ENCODE data around the gene CCDC149. TPM values are rescaled to one million over a fixed set of nuclear protein-coding genes. Genes with fewer than 3 reads are reported as not detected.

CCDC149 gene
- total and polyA plus RNA-seq, 2 of the 13 experiments (the other 11 are each of a cell fraction or from before 2014, with no cell fraction given), result 0.44 to 0.95 TPM

DNA sequence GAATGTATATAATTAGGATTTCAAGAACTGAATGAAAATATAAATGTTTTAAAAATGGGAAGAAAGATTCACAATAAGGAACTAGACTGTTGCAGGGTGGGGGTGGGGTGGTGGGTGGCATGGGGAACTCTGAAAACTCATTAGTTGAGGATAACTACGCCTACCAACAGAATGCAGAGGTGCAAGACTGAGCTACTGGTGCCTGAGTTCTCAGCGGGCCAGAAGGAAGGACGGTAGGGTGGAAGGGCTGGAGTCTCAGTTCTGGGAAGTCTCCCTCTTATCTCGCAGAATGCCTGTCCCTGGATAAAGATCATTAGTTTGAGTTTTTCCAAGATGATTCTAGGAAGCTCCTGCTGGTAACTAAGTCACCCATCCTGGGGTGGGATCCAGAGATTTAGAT is 118.8 kb downstream of the CCDC149 start (continued):
- TF ChIP-seq, protein P1, sequence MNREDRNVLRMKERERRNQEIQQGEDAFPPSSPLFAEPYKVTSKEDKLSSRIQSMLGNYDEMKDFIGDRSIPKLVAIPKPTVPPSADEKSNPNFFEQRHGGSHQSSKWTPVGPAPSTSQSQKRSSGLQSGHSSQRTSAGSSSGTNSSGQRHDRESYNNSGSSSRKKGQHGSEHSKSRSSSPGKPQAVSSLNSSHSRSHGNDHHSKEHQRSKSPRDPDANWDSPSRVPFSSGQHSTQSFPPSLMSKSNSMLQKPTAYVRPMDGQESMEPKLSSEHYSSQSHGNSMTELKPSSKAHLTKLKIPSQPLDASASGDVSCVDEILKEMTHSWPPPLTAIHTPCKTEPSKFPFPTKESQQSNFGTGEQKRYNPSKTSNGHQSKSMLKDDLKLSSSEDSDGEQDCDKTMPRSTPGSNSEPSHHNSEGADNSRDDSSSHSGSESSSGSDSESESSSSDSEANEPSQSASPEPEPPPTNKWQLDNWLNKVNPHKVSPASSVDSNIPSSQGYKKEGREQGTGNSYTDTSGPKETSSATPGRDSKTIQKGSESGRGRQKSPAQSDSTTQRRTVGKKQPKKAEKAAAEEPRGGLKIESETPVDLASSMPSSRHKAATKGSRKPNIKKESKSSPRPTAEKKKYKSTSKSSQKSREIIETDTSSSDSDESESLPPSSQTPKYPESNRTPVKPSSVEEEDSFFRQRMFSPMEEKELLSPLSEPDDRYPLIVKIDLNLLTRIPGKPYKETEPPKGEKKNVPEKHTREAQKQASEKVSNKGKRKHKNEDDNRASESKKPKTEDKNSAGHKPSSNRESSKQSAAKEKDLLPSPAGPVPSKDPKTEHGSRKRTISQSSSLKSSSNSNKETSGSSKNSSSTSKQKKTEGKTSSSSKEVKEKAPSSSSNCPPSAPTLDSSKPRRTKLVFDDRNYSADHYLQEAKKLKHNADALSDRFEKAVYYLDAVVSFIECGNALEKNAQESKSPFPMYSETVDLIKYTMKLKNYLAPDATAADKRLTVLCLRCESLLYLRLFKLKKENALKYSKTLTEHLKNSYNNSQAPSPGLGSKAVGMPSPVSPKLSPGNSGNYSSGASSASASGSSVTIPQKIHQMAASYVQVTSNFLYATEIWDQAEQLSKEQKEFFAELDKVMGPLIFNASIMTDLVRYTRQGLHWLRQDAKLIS (CRISPR knock-in tag; IDR thresholded peaks at IDR 0.05), result no peak
- TF ChIP-seq FOXK2 (IDR thresholded peaks at IDR 0.05), result no peak

DNA sequence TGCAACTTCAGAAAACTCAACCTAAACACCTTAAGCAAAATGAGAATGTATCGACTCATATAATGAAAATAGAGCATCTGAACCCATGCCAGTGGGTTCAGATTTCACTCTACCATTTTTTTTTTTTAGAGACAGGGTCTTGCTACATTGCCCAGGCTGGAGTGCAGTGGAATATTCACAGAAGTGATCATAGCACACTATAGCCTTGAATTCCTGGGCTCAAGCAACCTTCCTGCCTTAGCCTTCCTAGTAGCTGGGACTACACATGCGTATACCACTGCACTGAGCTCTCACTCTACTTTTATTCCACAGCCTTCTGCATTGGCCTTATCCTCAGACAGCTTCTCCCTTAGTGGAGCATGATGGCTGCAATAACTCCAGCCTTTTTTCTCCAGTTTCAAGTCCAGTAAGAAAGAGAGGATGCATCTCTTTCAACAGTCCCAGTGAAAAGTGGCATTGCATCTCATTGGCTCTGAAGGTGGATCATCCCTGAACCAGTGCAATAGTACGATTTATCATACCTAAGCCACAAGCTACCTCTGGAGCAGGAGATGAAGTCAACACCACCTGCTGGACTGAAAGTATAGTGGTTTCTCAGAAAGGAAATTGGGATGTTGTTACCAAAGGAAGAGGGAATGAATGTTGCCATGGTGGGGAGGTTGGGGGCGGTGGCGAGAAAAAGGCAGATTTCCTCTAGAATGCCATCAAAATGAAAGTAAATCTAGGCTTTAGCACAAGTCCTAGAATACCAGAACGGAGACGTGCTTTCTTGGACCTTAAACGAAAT is 119.4 kb downstream of the CCDC149 start:
- ChIA-PET POLR2A (no interaction called here), CTCF (ENCODE audit: low intra/inter-chr PET ratio, low total read pairs) (interaction anchor here (1.2 kb wide), 1 partner anchor 304 kb away, joined by 4 read pairs; no protein-coding TSS in a partner anchor)
- H3K4me2 ChIP-seq (ENCODE audit: low read depth, low read length), result no peak overlapping the region; the same call in 1 of the 2 replicates
- H3K27me3 ChIP-seq (ENCODE audit: control insufficient read depth in 1 of 2, insufficient read depth in 2 of 2, low read length in 2 of 2), result peaks cover 1 to 8% of the 10 kb centered on the region in 2 experiments; a peak in 2 of 5 replicates
- H3K79me2 ChIP-seq (ENCODE audit: insufficient read depth, low read length), result no peaks in the 10 kb centered on the region
- no peak overlapping the region for H2AFZ ChIP-seq (ENCODE audit: low read length)
- no peak overlapping the region for H3K4me3 ChIP-seq (replicated peaks in 1 of 3; ENCODE audit: insufficient read depth in 1 of 3, low read depth in 2 of 3, low read length in 3 of 3)
- ATAC-seq, result peak; percentile 55
- H3K9ac ChIP-seq (ENCODE audit: insufficient read depth, low read depth, low read length), result no peak overlapping the region
- DNase-seq (ENCODE audit: low spot score), result peak; percentile 25
- TF ChIP-seq NCOA5 (CRISPR knock-in tag; IDR thresholded peaks at IDR 0.05) (no peak), ZNF121 (CRISPR knock-in tag; IDR thresholded peaks at IDR 0.05) (peak; percentile 74)
- TF ChIP-seq, protein P2, sequence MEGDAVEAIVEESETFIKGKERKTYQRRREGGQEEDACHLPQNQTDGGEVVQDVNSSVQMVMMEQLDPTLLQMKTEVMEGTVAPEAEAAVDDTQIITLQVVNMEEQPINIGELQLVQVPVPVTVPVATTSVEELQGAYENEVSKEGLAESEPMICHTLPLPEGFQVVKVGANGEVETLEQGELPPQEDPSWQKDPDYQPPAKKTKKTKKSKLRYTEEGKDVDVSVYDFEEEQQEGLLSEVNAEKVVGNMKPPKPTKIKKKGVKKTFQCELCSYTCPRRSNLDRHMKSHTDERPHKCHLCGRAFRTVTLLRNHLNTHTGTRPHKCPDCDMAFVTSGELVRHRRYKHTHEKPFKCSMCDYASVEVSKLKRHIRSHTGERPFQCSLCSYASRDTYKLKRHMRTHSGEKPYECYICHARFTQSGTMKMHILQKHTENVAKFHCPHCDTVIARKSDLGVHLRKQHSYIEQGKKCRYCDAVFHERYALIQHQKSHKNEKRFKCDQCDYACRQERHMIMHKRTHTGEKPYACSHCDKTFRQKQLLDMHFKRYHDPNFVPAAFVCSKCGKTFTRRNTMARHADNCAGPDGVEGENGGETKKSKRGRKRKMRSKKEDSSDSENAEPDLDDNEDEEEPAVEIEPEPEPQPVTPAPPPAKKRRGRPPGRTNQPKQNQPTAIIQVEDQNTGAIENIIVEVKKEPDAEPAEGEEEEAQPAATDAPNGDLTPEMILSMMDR (CRISPR knock-in tag; IDR thresholded peaks at IDR 0.05), result peak; percentile 50
- no peak overlapping the region for H3K27ac ChIP-seq (ENCODE audit: extremely low read length, insufficient read depth, low read length)
- peaks cover 44% of the 10 kb centered on the region for H3K4me1 ChIP-seq (ENCODE audit: insufficient read depth, low read length)
- no peaks in the 10 kb centered on the region for H3K9me3 ChIP-seq (ENCODE audit: low read length)
- no peaks in the 10 kb centered on the region for H3K36me3 ChIP-seq (replicated peaks in 1 of 2; ENCODE audit: control insufficient read depth in 1 of 2, insufficient read depth in 2 of 2, low read length in 2 of 2)
- FAIRE-seq, result peak; percentile 50
- H4K20me1 ChIP-seq (ENCODE audit: insufficient read depth, low read length), result no peaks in the 10 kb centered on the region
- intact Hi-C loops (cut with micrococcal nuclease; ENCODE audit: unreplicated experiment), result no loop called here
- in situ Hi-C loops (cut with HindIII; ENCODE audit: extremely low pct_ligation_motif_present, low pct_unique_long_range_greater_than_20kb), result no loop called here
- 63% methylated on average over 7 of the region's 8 CpGs for WGBS (ENCODE audit: low lambda C conversion rate)
- BruUV-seq (replicated peaks), result no TSS peak

Measured in HepG2 (cell line).